NCI-H774 (cell line): ENCODE measurements around the gene ANKRD65.
"Not testable (repeated sequence)": the region's sequence is repeated elsewhere in the genome, so short reads cannot be mapped to it uniquely, and the experiment has no call there.

Experiments used
- DNase-seq: peaks from one replicate; lab custom pipeline; 2025; lab: John Stamatoyannopoulos, UW

Gene ANKRD65

GRCh38 chr1:1415751-1416150 is 5.3 kb downstream of the ANKRD65 start:
- no peak for DNase-seq

GRCh38 chr1:1412311-1412902 is 8.7 kb downstream of the ANKRD65 start:
- DNase-seq: not testable (repeated sequence)

GRCh38 chr1:1411626-1412025 is 9.4 kb downstream of the ANKRD65 start:
- DNase-seq: no peak

- DNase-seq: not testable (repeated sequence)
These were observed 10.8 kb downstream of the ANKRD65 start for GRCh38 chr1:1410238-1410637.

- DNase-seq: no peak
These were observed 13.3 kb downstream of the ANKRD65 start for GRCh38 chr1:1407636-1408318.

- DNase-seq: peak; percentile 80
These were observed 14.0 kb downstream of the ANKRD65 start, which contains the start of gene MRPL20 for GRCh38 chr1:1406821-1407635. TSS of gene MRPL20 (minus strand) at chr1:1407293. CDS start at chr1:1407217, 76 bp downstream.

GRCh38 chr1:1406101-1406820 is 14.8 kb downstream of the ANKRD65 start:
- no peak for DNase-seq

GRCh38 chr1:1403653-1404052 is 17.4 kb downstream of the ANKRD65 start:
- no peak for DNase-seq

GRCh38 chr1:1402901-1403392 is 18.1 kb downstream of the ANKRD65 start:
- DNase-seq: not testable (repeated sequence)

GRCh38 chr1:1402072-1402900 is 18.8 kb downstream of the ANKRD65 start:
- DNase-seq: peak; percentile 3

GRCh38 chr1:1401457-1402010 is 19.5 kb downstream of the ANKRD65 start:
- DNase-seq: no peak

GRCh38 chr1:1400576-1401456 is 20.3 kb downstream of the ANKRD65 start:
- DNase-seq: no peak

- DNase-seq: no peak
These were observed 21.1 kb downstream of the ANKRD65 start for GRCh38 chr1:1399872-1400575.

- DNase-seq: peak; percentile 90
These were observed 21.7 kb downstream of the ANKRD65 start, which contains the start of gene CCNL2 for GRCh38 chr1:1399187-1399871. TSS of gene CCNL2 (minus strand) at chr1:1399335. CDS start at chr1:1399306, 29 bp downstream.

- DNase-seq: no peak
These were observed 22.3 kb downstream of the ANKRD65 start for GRCh38 chr1:1398677-1399186.

GRCh38 chr1:1397839-1398523 is 23.1 kb downstream of the ANKRD65 start:
- no peak for DNase-seq

- no peak for DNase-seq
These were observed 25.9 kb downstream of the ANKRD65 start for GRCh38 chr1:1395166-1395565.

- DNase-seq: no peak
These were observed 27.0 kb downstream of the ANKRD65 start for GRCh38 chr1:1394116-1394515.
